Measurements from ENCODE around the gene LYL1.

LYL1 gene

GRCh38 chr19:13115936-13116281 is 13.3 kb upstream of the LYL1 start:
- Histone ChIP-seq H3K36me3 (ENCODE audit: control insufficient read depth, insufficient read depth, low read length) (no peaks in the 10 kb centered on the region), H3K27me3 (ENCODE audit: control insufficient read depth, insufficient read depth, low read length) (no peaks in the 10 kb centered on the region), H3K9me3 (ENCODE audit: control insufficient read depth, low read length) (no peaks in the 10 kb centered on the region), H3K9ac (ENCODE audit: low read length) (peak overlapping the region; percentile 81), H3K4me3 (ENCODE audit: low read length) (peak overlapping the region; percentile 21), H3K4me1 (ENCODE audit: control insufficient read depth, insufficient read depth, low read length) (peaks cover 29% of the 10 kb centered on the region)

- Histone ChIP-seq H3K27me3 (ENCODE audit: control insufficient read depth, insufficient read depth, low read length) (no peaks in the 10 kb centered on the region), H3K9me3 (ENCODE audit: control insufficient read depth, low read length) (no peaks in the 10 kb centered on the region), H3K4me3 (ENCODE audit: low read length) (no peak overlapping the region), H3K36me3 (ENCODE audit: control insufficient read depth, insufficient read depth, low read length) (no peaks in the 10 kb centered on the region), H3K4me1 (ENCODE audit: control insufficient read depth, insufficient read depth, low read length) (peaks cover 14% of the 10 kb centered on the region), H3K9ac (ENCODE audit: low read length) (no peak overlapping the region)
Measured at GRCh38 chr19:13112555-13112954, 9.9 kb upstream of the LYL1 start.

DNA sequence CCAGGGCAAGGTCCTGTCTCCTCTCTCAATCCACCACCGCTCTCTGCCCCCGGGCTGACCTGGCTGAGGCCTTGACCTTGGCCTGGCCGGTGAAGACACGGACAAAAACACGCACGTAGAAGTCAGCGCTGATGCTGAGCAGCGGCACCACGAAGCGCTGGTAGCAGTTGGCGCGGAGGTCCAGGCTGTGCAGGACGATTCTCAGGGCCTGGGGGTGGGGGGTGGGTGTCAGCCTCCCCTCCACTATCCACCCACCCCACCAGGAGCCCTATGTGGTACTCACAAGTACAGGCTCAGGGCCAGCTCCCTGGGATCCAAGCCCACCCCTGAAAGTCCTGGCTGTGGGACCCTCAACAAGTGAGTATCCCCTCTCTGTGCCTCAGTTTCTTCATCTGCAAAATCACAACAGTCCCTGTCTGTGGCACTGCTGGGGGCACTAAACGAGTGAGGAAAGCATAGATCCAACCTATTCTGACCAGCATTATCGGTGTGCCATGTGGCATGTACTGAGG is 7.5 kb upstream of the LYL1 start:
- H3K4me3 ChIP-seq (ENCODE audit: low read length), result no peak overlapping the region
- no peak overlapping the region for H3K9ac ChIP-seq (ENCODE audit: low read length)
- H3K36me3 ChIP-seq (ENCODE audit: control insufficient read depth, insufficient read depth, low read length), result no peaks in the 10 kb centered on the region

GRCh38 chr19:13109361-13110098 is 6.9 kb upstream of the LYL1 start:
- no peaks in the 10 kb centered on the region for H3K27me3 ChIP-seq (ENCODE audit: control insufficient read depth, insufficient read depth, low read length)
- H3K9me3 ChIP-seq (ENCODE audit: control insufficient read depth, low read length), result no peaks in the 10 kb centered on the region
- no peak overlapping the region for H3K9ac ChIP-seq (ENCODE audit: low read length)
- H3K36me3 ChIP-seq (ENCODE audit: control insufficient read depth, insufficient read depth, low read length), result no peaks in the 10 kb centered on the region
- H3K4me1 ChIP-seq (ENCODE audit: control insufficient read depth, insufficient read depth, low read length), result no peaks in the 10 kb centered on the region
- H3K4me3 ChIP-seq (ENCODE audit: low read length), result no peak overlapping the region

More for the DNA sequence above, 7.5 kb upstream of the LYL1 start:
- H3K27me3 ChIP-seq (ENCODE audit: control insufficient read depth, insufficient read depth, low read length), result no peaks in the 10 kb centered on the region
- H3K4me1 ChIP-seq (ENCODE audit: control insufficient read depth, insufficient read depth, low read length), result peaks cover under 1% of the 10 kb centered on the region
- no peaks in the 10 kb centered on the region for H3K9me3 ChIP-seq (ENCODE audit: control insufficient read depth, low read length)

- Histone ChIP-seq H3K27me3 (ENCODE audit: control insufficient read depth, insufficient read depth, low read length) (no peaks in the 10 kb centered on the region), H3K4me1 (ENCODE audit: control insufficient read depth, insufficient read depth, low read length) (peaks cover 21% of the 10 kb centered on the region), H3K9me3 (ENCODE audit: control insufficient read depth, low read length) (no peaks in the 10 kb centered on the region), H3K36me3 (ENCODE audit: control insufficient read depth, insufficient read depth, low read length) (no peaks in the 10 kb centered on the region), H3K9ac (ENCODE audit: low read length) (peak overlapping the region; percentile 31), H3K4me3 (ENCODE audit: low read length) (no peak overlapping the region)
Measured at GRCh38 chr19:13104848-13105711, 2.4 kb upstream of the LYL1 start.

DNA sequence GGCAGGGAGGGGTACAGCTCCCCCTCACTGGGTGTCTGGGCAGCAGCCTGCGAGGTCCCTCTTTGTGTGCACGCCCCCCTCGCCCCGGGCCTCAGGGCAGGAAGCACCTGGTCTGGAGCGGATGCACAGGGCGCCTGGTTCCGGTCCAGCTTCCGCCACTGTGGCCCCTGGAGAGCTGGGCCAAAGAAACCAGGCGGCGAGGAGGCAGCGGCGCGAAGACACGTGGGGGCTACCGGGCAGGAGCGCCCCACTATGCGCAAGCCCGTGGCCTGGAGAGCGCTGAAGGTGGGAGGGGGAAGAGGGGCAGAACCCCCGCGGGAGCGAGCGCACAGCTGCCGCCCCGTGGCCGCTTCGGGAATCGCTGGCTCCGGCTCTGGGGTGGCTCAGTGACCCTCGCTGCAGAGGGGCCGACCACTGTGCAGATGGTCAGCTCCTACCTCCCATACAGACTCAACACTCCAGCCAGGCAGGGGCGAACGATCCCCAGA is 1.7 kb upstream of the LYL1 start:
- no peak overlapping the region for H3K4me3 ChIP-seq (ENCODE audit: low read length)
- H3K9me3 ChIP-seq (ENCODE audit: control insufficient read depth, low read length), result no peaks in the 10 kb centered on the region
- H3K9ac ChIP-seq (ENCODE audit: low read length), result no peak overlapping the region
- H3K27me3 ChIP-seq (ENCODE audit: control insufficient read depth, insufficient read depth, low read length), result no peaks in the 10 kb centered on the region
- H3K4me1 ChIP-seq (ENCODE audit: control insufficient read depth, insufficient read depth, low read length), result peaks cover 28% of the 10 kb centered on the region
- H3K36me3 ChIP-seq (ENCODE audit: control insufficient read depth, insufficient read depth, low read length), result no peaks in the 10 kb centered on the region

GRCh38 chr19:13103581-13104359 is 1.1 kb upstream of the LYL1 start:
- Histone ChIP-seq H3K4me3 (ENCODE audit: low read length) (no peak overlapping the region), H3K9me3 (ENCODE audit: control insufficient read depth, low read length) (no peaks in the 10 kb centered on the region), H3K27me3 (ENCODE audit: control insufficient read depth, insufficient read depth, low read length) (no peaks in the 10 kb centered on the region), H3K36me3 (ENCODE audit: control insufficient read depth, insufficient read depth, low read length) (no peaks in the 10 kb centered on the region), H3K4me1 (ENCODE audit: control insufficient read depth, insufficient read depth, low read length) (peaks cover 33% of the 10 kb centered on the region), H3K9ac (ENCODE audit: low read length) (peak overlapping the region; percentile 54)

DNA sequence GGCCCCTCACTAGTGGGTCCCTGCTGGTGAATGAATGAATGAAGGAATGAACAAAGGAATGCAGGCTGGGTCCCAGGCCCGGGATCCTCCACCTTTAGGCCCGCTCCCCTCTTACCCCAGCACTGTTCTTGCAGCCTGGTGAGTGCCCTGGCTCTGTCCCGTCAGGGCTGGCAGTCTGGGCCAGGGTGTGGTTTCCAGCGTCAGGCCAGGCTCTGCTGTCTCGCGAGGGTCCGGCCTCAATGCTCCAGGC is 317 bp downstream of the LYL1 start:
- H3K9ac ChIP-seq (ENCODE audit: low read length), result peak overlapping the region; percentile 54
- H3K4me1 ChIP-seq (ENCODE audit: control insufficient read depth, insufficient read depth, low read length), result peaks cover 39% of the 10 kb centered on the region
- no peaks in the 10 kb centered on the region for H3K27me3 ChIP-seq (ENCODE audit: control insufficient read depth, insufficient read depth, low read length)
- H3K9me3 ChIP-seq (ENCODE audit: control insufficient read depth, low read length), result no peaks in the 10 kb centered on the region
- no peaks in the 10 kb centered on the region for H3K36me3 ChIP-seq (ENCODE audit: control insufficient read depth, insufficient read depth, low read length)
- peak overlapping the region; percentile 25 for H3K4me3 ChIP-seq (ENCODE audit: low read length)

DNA sequence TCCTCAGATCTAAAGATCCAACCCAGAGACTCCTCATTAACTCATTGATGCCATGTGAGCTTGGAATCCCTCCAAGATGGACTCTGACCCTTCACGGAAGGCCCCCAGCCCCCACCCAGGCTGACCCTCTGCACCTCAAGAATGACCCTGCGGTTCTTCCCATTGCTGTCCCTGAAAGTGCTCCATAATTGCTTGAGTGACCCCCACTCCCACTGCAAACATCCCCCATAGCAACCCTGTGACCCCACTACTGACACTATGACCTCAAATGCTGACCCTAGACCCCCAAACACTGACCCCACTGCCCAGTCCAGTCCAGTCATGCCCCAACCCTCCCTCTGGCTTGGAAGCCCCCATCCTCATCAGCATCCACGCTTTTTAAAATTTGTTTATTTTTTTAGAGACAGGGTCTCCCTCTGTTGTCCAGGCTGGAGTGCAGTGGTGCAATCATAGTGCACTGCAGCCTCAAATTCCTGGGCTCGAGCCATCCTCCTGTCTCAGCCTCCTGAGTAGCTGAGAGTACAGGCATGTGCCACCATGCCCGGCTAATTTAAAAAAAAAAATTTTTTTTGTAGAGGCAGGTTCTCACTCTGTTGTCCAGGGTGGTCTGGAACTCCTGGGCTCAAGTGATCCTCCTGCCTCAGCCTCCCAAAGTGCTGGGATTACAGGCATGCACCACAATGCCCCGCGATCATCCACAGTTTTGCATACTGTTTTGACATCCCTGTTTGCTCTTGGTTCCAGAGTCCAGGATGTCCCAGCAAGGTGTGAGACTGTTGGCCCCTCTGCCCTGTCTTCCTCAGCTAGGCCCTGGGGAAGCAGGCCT is 855 bp downstream of the LYL1 start:
- peaks cover 39% of the 10 kb centered on the region for H3K4me1 ChIP-seq (ENCODE audit: control insufficient read depth, insufficient read depth, low read length)

DNA sequence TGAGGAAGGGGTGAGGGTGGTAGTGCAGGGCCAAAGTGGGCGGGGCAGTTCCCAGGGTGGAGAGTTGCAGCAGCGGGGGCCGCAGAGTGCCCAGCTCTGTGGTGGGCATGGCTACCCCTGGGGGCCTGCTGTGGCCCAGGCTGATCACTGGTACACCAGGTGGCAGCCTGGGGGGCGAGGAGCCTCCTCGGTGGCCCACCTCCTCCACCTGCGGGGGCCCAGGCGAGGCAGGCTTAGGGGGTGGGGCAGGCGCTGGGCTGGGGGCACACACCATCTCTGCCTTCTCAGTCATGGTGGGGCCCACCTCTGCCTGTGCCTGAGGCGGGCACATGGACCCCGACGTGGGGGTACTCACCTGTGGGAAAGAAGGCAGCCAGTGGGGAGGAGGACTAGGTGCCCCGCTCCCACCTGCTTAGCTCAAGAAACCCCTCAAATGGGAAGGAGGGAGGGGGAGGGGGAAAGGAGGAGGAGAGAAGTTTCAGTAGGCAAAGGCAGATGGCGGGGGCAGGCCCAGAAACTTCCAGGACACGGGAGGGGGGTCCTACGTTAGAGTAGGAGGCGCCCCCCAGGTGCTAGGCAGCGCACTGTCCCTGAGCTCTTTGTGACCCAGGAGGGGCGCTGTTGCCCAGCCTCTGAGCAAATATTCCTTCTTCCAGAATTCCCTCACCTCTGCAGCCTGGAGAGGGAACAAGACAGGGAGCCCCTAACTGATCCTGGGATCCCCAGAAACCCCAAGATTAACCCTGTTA is 1.6 kb downstream of the LYL1 start:
- H3K4me3 ChIP-seq (ENCODE audit: low read length), result no peak overlapping the region
- no peaks in the 10 kb centered on the region for H3K36me3 ChIP-seq (ENCODE audit: control insufficient read depth, insufficient read depth, low read length)
- H3K9ac ChIP-seq (ENCODE audit: low read length), result no peak overlapping the region

More for the DNA sequence above, 855 bp downstream of the LYL1 start:
- Histone ChIP-seq H3K9ac (ENCODE audit: low read length) (peak overlapping the region; percentile 54), H3K27me3 (ENCODE audit: control insufficient read depth, insufficient read depth, low read length) (no peaks in the 10 kb centered on the region), H3K4me3 (ENCODE audit: low read length) (peak overlapping the region; percentile 25), H3K36me3 (ENCODE audit: control insufficient read depth, insufficient read depth, low read length) (no peaks in the 10 kb centered on the region), H3K9me3 (ENCODE audit: control insufficient read depth, low read length) (no peaks in the 10 kb centered on the region)

More for the DNA sequence above, 1.6 kb downstream of the LYL1 start:
- H3K9me3 ChIP-seq (ENCODE audit: control insufficient read depth, low read length), result no peaks in the 10 kb centered on the region
- H3K27me3 ChIP-seq (ENCODE audit: control insufficient read depth, insufficient read depth, low read length), result no peaks in the 10 kb centered on the region
- H3K4me1 ChIP-seq (ENCODE audit: control insufficient read depth, insufficient read depth, low read length), result peaks cover 39% of the 10 kb centered on the region
